Erythroblast (primary cell): ENCODE measurements around the gene CEP192.

Experiments used
- GATA1 ChIP-seq: IDR thresholded peaks from 2 replicates; pipeline ENCODE4 v1.6.1; 2011; ENCODE audit warnings: low read depth, mild to moderate bottlenecking, control low read depth, low read length, moderate library complexity
- POLR2A ChIP-seq: IDR thresholded peaks from 2 replicates; pipeline ENCODE4 v1.6.1; 2011; ENCODE audit warnings: mild to moderate bottlenecking, low read length

GRCh38 chr18:13101659-13102197, 110.6 kb downstream of the CEP192 start:
- TF ChIP-seq POLR2A (no peak), GATA1 (no peak)
